GM12892 (cell line): ENCODE data around the gene FBXL13.

ENCODE experiments used
- POLR2A ChIP-seq: IDR thresholded peaks from 2 replicates; pipeline ENCODE4 v1.6.1; 2011; ENCODE audit warnings: low read depth, low read length, control low read depth
- POLR2AphosphoS5 ChIP-seq: IDR thresholded peaks from 2 replicates; pipeline ENCODE4 v1.6.1; 2011; ENCODE audit warnings: low read depth, low read length, control low read depth

- no peak for TF ChIP-seq POLR2A
- TF ChIP-seq POLR2AphosphoS5 = no peak
These were observed 130.4 kb downstream of the FBXL13 start for GRCh38 chr7:102944241-102944640.
